Measurements from ENCODE around the gene STX12.

The STX12 gene

GRCh38 chr1:27872059-27872801 is 99.2 kb downstream of the STX12 start, which contains the start of gene THEMIS2:
Gene THEMIS2 (plus strand): TSS chr1:27872544. CDS start chr1:27872572, 28 bp downstream.
- DNase-seq = peak; percentile 75 to 77

- peak; percentile 27 to 37 for DNase-seq
These were observed 100.0 kb downstream of the STX12 start for GRCh38 chr1:27872802-27873551.

- DNase-seq = no peak
These were observed 100.8 kb downstream of the STX12 start for GRCh38 chr1:27873671-27874384.

Measured in stimulated activated CD4-positive, alpha-beta T cell treated with anti-CD3 and anti-CD28 coated beads, Interleukin-2, amount 100 ng/mL, for 48 hours (primary cell).